ENCODE measurements around the gene TBL1XR1.
"Not testable (repeated sequence)": the region's sequence is repeated elsewhere in the genome, so short reads cannot be mapped to it uniquely, and the experiment has no call there.

GRCh38 chr3:177188325-177188724 lies 9.0 kb downstream of the TBL1XR1 start:
- TF ChIP-seq, protein P1, sequence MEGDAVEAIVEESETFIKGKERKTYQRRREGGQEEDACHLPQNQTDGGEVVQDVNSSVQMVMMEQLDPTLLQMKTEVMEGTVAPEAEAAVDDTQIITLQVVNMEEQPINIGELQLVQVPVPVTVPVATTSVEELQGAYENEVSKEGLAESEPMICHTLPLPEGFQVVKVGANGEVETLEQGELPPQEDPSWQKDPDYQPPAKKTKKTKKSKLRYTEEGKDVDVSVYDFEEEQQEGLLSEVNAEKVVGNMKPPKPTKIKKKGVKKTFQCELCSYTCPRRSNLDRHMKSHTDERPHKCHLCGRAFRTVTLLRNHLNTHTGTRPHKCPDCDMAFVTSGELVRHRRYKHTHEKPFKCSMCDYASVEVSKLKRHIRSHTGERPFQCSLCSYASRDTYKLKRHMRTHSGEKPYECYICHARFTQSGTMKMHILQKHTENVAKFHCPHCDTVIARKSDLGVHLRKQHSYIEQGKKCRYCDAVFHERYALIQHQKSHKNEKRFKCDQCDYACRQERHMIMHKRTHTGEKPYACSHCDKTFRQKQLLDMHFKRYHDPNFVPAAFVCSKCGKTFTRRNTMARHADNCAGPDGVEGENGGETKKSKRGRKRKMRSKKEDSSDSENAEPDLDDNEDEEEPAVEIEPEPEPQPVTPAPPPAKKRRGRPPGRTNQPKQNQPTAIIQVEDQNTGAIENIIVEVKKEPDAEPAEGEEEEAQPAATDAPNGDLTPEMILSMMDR (conservative IDR thresholded peaks at IDR 0.05 in 1 of 2, IDR thresholded peaks at IDR 0.05 in 1 of 2; ENCODE audit: extremely low read depth in 1 of 2, insufficient read depth in 1 of 2, low read depth in 1 of 2, low read length in 2 of 2), result not testable (repeated sequence)
- TF ChIP-seq EZH2 (IDR thresholded peaks at IDR 0.05; ENCODE audit: borderline replicate concordance, low read length), result not testable (repeated sequence)
